ENCODE results near the gene KCNJ18.
"Not testable (repeated sequence)": the region's sequence is repeated elsewhere in the genome, so short reads cannot be mapped to it uniquely, and the experiment has no call there.

KCNJ18 gene

DNA sequence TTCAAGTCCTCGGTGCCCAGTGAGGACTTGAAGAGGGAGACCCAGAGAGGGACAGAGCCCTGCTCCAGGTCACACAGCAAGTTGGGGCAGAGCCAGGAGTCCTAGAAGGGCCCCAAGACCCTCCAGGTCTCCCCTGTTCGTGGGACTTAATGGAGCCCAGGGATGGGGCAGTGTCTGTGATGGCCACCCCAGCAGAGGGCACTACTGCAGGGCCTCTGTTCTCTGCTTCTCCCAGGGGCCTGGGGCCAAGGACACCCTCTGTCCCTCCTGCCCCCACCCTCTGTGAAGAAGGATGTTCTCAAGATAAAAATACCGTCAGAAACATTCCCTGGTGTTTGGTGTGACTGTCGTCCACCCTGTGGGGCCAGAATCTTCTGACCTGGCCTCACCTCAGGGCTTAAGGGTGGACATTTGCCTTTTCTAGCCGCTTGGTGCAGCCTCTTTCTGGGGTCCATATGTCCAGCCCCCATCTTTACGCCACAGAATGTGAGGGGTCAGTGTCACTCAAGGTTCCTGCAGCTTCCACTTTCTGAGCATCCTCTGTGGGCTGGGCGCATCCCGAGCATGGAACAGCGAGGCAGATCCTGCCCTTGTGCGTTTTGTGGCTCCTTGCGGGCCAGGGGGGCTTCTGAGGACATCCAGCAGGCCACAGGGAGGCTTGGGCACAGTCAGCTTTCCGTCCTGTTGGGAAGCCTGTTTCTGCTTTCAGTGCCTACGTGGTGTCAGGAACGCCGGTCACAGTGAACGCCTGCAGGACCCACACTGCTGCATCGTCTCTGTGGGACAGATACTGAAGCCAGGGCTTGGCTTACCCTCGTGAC is at the start of gene KCNJ18:
Gene KCNJ18, plus strand, starts transcription at position 641 of the 821 bp plus-strand sequence. CDS start 10,264 bp downstream, outside the sequence.
- not testable (repeated sequence) for DNase-seq (ENCODE audit: low spot score)

GRCh38 chr17:21648125-21648524 is 44.2 kb upstream of the KCNJ18 start:
- not testable (repeated sequence) for DNase-seq (ENCODE audit: low spot score)

GRCh38 chr17:21650043-21650442 is 42.3 kb upstream of the KCNJ18 start:
- not testable (repeated sequence) for DNase-seq (ENCODE audit: low spot score)

DNA sequence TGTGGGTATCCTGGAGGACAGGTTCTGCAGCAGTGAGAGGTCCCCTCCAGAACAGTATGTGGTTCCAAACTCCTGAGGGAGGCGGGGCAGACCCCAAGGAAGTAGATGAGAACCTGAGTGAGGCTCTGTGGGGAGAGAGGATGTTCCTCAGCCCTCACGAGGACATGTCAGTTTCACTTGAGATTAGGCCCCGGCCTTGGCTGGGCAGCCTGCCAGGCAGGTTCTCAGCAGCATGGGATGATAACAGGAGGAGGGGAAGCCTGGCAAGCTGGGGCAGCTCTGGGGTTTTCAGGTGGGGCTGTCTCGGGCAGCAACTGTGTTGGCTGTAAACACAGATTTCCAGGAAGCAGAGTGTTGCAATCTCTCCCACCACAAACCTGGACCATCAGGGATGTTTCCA is 40.3 kb upstream of the KCNJ18 start:
- DNase-seq (ENCODE audit: low spot score), result not testable (repeated sequence)

DNA sequence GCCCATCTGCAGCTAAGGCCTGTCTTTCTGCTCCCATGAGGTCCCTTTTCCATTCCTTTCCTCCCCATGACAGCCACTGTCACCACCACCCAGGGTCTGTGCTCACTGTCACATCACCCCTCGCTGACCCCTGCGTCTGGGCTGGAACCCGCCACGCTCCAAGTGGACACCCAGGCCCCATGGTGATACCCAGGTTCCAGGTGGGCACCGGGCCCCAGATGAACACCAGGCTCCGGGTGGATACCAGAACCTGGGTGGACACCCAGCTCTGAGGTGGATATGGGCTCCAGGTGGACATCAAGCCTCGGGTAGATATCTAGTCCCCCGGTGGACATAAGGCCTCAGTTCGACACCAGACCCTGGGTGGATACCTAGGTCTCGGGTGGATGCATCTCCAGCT is 39.1 kb upstream of the KCNJ18 start:
- not testable (repeated sequence) for DNase-seq (ENCODE audit: low spot score)

DNA sequence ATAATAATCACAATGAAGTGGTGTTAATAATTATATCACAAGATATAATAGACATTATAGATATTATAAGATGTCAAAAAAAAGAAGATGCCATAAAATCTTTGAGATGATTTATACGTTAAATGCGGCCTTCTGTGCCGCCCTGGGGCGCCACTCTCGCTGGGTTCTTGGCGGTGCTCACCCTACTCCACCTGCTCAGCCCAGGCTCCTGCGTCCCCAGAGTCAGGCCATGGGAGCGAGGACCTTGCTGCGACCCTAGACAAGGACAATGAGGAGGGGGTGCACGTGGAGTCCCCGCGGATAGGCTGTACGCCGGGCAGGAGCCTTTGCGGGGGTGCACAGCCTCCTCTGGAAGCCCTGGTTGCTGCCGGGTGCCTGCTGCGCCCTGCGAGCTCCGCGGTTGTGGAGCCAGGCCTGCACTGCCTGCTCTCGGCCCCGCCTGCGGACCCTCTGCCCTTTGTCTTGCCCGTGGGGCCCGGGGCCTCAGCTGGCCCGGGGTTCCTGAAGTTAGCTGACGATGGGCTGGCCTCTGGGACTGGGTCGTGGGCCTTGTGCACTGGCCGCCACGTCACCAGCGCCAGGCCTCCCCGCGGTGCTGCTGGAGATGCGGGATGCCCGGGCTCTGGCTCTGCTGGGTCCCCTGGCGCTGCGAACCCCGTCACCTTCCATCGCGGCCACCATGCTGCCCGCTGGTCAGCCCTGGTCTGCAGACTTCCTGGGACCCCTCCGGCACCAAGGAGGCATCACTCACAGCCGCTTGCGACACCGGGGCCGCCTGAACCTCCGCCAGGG is 35.6 kb upstream of the KCNJ18 start:
- DNase-seq (ENCODE audit: low spot score), result not testable (repeated sequence)

DNA sequence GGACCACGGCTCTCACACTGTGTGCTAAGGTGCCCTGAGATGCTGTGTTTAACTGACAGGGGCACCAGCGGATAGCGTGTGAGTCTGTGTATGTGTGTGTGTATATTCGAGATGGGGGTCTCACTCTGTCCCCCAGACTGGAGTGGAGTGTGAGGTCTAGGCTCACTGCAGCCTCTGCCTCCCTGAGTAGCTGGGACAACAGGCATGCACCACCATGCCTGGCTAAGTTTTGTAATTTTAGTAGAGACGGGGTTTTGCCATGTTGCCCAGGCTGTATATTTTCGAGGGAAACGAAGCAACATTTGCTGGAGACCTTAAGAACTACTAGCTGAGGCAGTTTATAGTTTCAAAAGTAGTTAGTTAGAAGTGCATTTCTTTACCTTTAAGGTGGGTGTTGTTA is 32.7 kb upstream of the KCNJ18 start:
- not testable (repeated sequence) for DNase-seq (ENCODE audit: low spot score)

DNA sequence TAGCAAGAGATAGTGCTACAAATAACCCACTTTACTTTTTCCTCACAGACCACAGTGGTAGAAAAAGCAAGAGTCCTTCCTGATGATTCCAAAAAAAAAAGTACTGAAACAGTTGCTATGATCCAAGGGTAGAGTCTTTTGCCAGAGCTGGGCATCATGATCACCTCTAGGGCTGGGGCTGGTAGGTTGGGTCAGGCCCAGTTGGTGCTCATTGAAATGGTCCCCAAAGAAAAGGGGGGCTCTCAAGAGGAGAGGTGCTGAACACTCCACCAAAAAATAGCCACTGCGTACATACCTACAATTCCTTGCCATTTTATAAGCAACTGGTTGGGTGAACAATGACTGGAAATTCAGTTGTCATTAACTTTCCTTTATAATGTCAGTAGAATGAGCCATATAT is 30.9 kb upstream of the KCNJ18 start:
- DNase-seq (ENCODE audit: low spot score), result not testable (repeated sequence)

DNA sequence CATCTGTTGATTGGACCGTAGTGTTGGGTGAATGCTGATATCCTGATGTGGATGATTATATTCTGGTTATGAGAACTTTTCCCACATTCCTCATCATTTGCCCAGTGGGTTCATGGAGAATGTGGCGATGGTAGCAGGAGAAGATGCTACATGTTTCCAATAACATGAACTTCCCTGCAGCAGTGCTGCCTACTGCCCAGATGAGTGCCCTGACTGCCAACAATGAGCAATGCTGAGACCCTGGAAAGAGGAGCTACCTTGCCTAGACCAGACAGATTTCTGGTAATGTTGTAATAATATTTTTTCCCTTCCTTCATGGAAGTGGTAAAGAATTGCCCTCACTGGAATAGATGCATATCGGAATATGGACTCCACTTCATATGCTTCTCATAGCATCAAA is 29.2 kb upstream of the KCNJ18 start:
- not testable (repeated sequence) for DNase-seq (ENCODE audit: low spot score)

DNA sequence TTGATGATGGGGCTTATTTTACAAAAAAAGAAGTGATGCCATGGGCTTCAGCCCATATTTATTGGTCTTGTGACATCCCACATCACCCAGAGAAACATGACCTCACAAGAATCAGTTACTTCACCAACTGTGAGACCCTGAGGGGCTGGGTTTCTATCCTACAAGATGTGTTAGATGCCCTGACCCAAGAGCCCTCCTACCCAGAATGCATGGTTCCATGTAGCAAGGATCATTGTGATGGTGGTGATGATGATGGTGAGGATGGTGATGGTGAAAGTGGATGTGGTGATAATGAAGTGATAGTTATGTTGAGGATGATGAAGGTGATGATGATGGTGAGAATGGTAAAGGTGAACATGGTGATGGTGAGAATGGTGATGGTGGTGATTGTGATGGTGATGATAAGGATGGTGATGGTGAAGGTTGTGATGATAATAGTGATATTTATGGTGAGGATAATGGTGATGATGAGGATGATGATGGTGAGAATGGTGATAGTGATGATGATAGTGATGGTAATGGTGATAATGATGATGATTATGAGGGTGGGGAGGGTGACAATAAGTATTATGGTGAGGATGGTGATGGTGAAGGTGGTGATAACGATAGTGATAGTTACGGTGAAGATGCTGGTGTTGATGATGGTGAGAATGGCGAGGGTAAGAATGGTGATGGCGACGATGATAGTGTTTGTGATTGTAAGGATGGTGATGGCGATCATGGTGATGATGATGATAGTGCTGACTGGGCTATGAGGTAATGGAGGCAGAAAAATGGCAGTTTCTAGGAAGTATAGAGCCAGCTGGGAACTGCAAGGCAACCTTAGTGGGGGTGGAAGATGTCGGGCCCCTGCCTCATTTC is 28.5 kb upstream of the KCNJ18 start:
- not testable (repeated sequence) for DNase-seq (ENCODE audit: low spot score)

DNA sequence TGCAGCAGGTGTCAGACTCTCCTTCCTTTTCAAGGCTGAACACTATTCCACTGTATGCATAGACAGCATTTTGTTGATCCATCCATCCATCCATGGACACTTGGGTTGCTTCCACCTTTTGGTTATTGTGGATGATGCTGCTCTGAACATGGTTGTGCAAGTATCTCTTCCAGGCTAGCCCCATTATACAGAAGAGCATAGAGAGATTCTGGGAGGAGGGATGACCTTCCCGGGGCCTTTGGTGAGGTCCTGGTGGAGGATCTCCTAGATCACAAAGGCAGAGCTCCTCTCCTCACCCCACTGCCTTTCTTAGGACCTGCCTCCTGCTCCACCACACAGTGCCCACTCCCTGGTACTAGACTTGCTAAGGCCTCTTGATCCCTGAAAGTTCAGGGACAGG is 27.2 kb upstream of the KCNJ18 start:
- DNase-seq (ENCODE audit: low spot score), result not testable (repeated sequence)

- not testable (repeated sequence) for DNase-seq (ENCODE audit: low spot score)
Observed at GRCh38 chr17:21665935-21666493, 26.3 kb upstream of the KCNJ18 start.

DNA sequence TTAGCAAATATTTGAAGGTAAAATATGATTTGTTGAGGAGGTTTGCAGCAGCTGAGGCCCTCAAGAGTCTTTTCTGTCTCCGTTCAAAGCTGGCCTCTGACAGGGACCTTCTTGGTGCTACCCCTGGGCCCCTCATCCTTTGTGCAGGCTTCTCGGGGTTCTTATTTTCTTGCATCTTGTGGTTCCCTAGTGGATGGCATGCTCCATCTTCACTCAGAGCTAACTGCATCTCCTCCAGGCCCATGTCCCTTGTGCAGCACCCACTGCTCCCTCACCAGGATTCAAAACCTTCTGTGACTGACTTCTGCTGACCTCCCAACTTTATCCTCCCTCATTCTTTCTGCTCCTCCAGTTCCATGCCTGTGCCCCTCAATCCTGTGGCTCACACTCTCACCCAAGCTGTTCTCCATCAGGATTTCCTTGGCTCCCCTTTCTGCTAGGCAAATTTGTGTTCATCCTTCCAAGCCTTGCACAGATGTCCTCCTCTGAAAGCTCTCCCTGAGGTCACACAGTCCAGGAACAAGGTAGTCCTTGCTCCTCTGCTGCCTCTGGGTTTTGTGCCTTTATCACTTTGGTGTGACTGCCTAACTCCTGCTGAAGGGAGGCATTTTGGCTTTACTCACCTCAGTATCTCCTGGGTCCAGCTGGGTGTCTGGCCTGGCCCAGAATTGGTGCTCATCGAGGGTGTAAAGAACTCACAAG is 25.5 kb upstream of the KCNJ18 start:
- not testable (repeated sequence) for DNase-seq (ENCODE audit: low spot score)

- not testable (repeated sequence) for DNase-seq (ENCODE audit: low spot score)
Observed at GRCh38 chr17:21667413-21668117, 24.8 kb upstream of the KCNJ18 start.

- not testable (repeated sequence) for DNase-seq (ENCODE audit: low spot score)
Observed at GRCh38 chr17:21668118-21668488, 24.2 kb upstream of the KCNJ18 start.

- peak; percentile 5 for DNase-seq (ENCODE audit: low spot score)
Observed at GRCh38 chr17:21668746-21669508, 23.4 kb upstream of the KCNJ18 start.

DNA sequence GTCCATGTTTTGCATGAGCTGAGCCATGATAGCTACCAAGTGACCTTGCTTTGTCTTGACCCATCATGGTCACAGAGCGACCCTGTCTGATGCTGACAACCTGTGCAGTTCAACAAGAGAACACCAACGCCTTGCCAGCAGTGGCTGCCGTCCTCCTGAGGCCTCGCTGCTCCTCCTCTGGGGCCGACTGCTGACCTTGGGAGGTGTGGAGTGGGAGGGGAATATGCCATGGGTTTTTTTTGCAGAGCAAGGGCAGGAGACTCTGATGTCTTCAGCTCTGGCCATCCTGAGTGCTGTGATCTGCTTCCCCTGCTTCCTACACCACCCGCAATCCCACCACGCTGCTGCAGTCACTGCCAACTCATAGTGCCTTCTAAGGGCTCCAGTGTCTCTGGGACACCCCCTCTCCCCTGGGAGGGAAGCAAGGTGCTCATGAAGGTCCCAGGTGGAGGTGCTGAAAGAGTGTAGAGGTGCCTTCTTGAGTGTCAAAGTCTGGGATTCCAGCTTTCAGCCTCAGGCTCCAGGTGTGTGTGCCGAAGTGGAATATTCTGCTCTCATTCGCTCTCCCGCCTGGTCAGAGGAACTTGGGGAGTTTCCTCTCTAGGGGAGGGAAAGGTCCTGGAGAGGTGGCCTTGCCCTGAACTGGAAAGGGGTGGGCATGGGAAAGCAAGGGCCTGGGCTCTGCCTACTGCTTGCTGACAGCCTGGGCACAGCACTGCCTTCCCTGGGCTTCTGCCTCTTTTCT is 22.5 kb upstream of the KCNJ18 start:
- peak; percentile 7 for DNase-seq (ENCODE audit: low spot score)

DNA sequence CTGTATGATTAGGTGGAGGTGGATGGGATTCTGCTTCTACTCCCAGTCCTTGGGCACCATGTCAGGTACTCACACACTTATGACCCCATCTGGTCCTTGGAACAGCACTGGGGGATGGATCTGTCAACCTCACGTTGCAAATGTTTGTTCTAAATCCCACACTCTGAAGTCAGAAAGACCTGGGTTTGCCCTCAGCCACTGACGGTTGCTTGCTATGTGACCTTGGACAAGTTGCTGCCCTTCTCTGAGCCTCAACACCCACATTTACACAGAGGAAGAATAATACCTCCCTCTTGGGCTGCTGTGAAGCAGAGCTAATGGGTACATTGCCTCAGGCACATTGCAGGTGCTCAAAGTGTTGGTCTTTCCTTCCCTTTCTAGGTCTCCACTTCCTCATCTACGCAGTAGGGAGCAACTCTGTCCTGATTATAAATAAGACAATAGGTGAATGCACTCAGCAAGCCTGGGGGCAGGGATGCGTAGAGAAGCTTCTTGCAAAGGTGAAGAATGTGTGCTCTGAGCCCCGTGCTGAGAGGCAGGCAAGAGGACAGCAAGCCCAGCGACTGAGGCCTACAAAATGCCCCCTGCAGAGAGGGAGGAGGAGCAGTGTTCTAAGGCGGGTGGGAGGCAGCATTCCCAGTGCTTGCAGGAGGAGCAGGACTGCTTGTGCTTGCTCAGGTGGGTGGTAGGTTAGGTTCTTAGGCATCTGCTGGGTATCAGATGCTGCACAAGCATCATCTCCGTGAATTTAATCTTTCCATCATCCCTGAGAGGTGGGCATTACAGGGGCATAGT is 21.8 kb upstream of the KCNJ18 start:
- not testable (repeated sequence) for DNase-seq (ENCODE audit: low spot score)

Measured in GM03348 (cell line).